ENCODE results near the gene SLC22A1. TPM values are rescaled to one million over a fixed set of nuclear protein-coding genes. Genes with fewer than 3 reads are reported as not detected.

The SLC22A1 gene
- total and polyA plus RNA-seq, 2 of the 8 experiments (the other 6 are each of a cell fraction or from before 2014, with no cell fraction given): 0.12 to 0.45 TPM

DNA sequence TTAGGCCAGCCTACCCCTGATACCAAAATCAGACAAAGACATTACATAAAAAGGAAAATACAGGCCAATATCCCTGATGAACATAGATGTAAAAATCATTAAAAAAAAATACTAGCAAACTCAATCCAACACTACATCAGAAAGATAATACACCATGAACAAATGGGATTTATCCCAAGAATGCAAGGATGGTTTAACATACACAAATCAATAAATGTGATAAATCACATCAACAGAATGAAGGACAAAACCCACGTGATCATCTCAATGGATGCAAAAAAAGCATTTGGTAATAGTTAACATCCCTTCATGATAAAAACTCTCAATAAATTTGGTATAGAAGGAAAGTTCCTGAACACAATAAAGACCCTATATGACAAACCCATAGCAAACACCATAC is 73.2 kb downstream of the SLC22A1 start:
- no peak overlapping the region for H2BK120ac ChIP-seq (replicated peaks; ENCODE audit: low read depth, low read length)
- FAIRE-seq (no peak), DNase-seq (ENCODE audit: low read depth in 1 of 2, low spot score in 2 of 2) (no peak)
- no peaks in the 10 kb centered on the region for H3K4me1 ChIP-seq (replicated peaks in 1 of 4; ENCODE audit: control insufficient read depth in 3 of 4, insufficient read depth in 4 of 4, low read length in 3 of 4)
- no peak overlapping the region for H4K91ac ChIP-seq (replicated peaks; ENCODE audit: insufficient read length, low read length)
- H2BK20ac ChIP-seq (ENCODE audit: low read length): no peak overlapping the region
- H3K79me2 ChIP-seq (ENCODE audit: control insufficient read depth in 1 of 2, insufficient read depth in 2 of 2, low read length in 2 of 2): no peaks in the 10 kb centered on the region
- H3K14ac ChIP-seq (ENCODE audit: insufficient read length): no peak overlapping the region
- POLR2A ChIA-PET (ENCODE audit: partially characterized antibody): no interaction called here
- H3K18ac ChIP-seq (ENCODE audit: extremely low read depth, low read length): no peak overlapping the region
- H3K9me3 ChIP-seq (ENCODE audit: insufficient read depth in 2 of 2, low read depth in 1 of 2, low read length in 1 of 2): no peaks in the 10 kb centered on the region
- H3K4me2 ChIP-seq (ENCODE audit: insufficient read depth in 1 of 2, low read depth in 2 of 2, low read length in 2 of 2): no peak overlapping the region
- no peak overlapping the region for H3K4me3 ChIP-seq (ENCODE audit: extremely low read depth in 1 of 4, insufficient read depth in 2 of 4, low read depth in 3 of 4, low read length in 4 of 4)
- no peaks in the 10 kb centered on the region for H3K27me3 ChIP-seq (replicated peaks in 1 of 4; ENCODE audit: control insufficient read depth in 3 of 4, extremely low read depth in 1 of 4, insufficient read depth in 3 of 4, low read length in 3 of 4)
- no peak overlapping the region for H3K9ac ChIP-seq (replicated peaks in 1 of 4; ENCODE audit: extremely low read depth in 1 of 4, low read depth in 3 of 4, low read length in 3 of 4)
- no peak overlapping the region for H2BK12ac ChIP-seq (ENCODE audit: low read depth, low read length)
- CTCF ChIA-PET (ENCODE audit: partially characterized antibody): no interaction called here
- no peak overlapping the region for H4K5ac ChIP-seq (ENCODE audit: insufficient read length, low read depth, low read length)
- no peaks in the 10 kb centered on the region for H3K23me2 ChIP-seq (ENCODE audit: low read depth, low read length)
- H2AK5ac ChIP-seq (ENCODE audit: low read depth, low read length): no peak overlapping the region
- H3K56ac ChIP-seq (replicated peaks; ENCODE audit: insufficient read length, low read depth, low read length): no peak overlapping the region
- WGBS, 2 experiments (ENCODE audit: extremely low coverage in 1 of 2, insufficient coverage in 1 of 2, insufficient read length in 1 of 2, insufficient replicate concordance in 2 of 2, low coverage in 1 of 2, low lambda C conversion rate in 2 of 2, missing lambda C conversion rate in 1 of 2): 82% methylated on average over 1 of the region's 1 CpG; no CpG with 5 or more reads in 1 of the 2 experiments
- H3K23ac ChIP-seq (ENCODE audit: insufficient read length): no peak overlapping the region
- H3K36me3 ChIP-seq (ENCODE audit: control insufficient read depth in 2 of 4, insufficient read depth in 4 of 4, low read length in 3 of 4): no peaks in the 10 kb centered on the region
- TF ChIP-seq PHF8 (conservative IDR thresholded peaks at IDR 0.05; ENCODE audit: low read depth, low read length) (no peak), RNF2 (IDR thresholded peaks at IDR 0.05; ENCODE audit: borderline replicate concordance, low read depth, low read length, missing control alignments, poor library complexity, severe bottlenecking) (no peak), YY1 (IDR thresholded peaks at IDR 0.05; ENCODE audit: low read depth, low read length) (no peak), CTBP2 (IDR thresholded peaks at IDR 0.05; ENCODE audit: borderline replicate concordance, insufficient read depth, insufficient read length, low read length) (no peak), SRF (IDR thresholded peaks at IDR 0.05; ENCODE audit: low read depth, low read length) (no peak), KDM4A (IDR thresholded peaks at IDR 0.05; ENCODE audit: low read depth, low read length, severe bottlenecking) (no peak), SP4 (IDR thresholded peaks at IDR 0.05; ENCODE audit: low read length) (no peak), CTCF (IDR thresholded peaks at IDR 0.05; ENCODE audit: control extremely low read depth in 1 of 3, insufficient read depth in 1 of 3, low read depth in 1 of 3, low read length in 3 of 3) (no peak)
- TF ChIP-seq, protein P1, sequence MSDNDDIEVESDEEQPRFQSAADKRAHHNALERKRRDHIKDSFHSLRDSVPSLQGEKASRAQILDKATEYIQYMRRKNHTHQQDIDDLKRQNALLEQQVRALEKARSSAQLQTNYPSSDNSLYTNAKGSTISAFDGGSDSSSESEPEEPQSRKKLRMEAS (IDR thresholded peaks at IDR 0.05): no peak
- no peak overlapping the region for H3K4ac ChIP-seq (replicated peaks; ENCODE audit: insufficient read length, low read depth, low read length)
- H4K20me1 ChIP-seq (replicated peaks in 1 of 2; ENCODE audit: control insufficient read depth in 1 of 2, insufficient read depth in 2 of 2, low read length in 2 of 2): no peaks in the 10 kb centered on the region
- no peak overlapping the region for H2AFZ ChIP-seq (ENCODE audit: low read length)
- no peak overlapping the region for H2BK5ac ChIP-seq (ENCODE audit: low read depth, low read length)
- no peak overlapping the region for H3K27ac ChIP-seq (ENCODE audit: low read depth, low read length)
- no peak overlapping the region for H2BK15ac ChIP-seq (ENCODE audit: low read length)
- no peaks in the 10 kb centered on the region for H3K79me1 ChIP-seq (ENCODE audit: low read depth, low read length)
- H4K8ac ChIP-seq (ENCODE audit: extremely low read depth, insufficient read depth, low read length): no peak overlapping the region
